HFFc6 (cell line): Measurements from ENCODE around the gene SAFB. TPM values are rescaled to one million over a fixed set of nuclear protein-coding genes. Genes with fewer than 3 reads are reported as not detected.

Source experiments
- DNase-seq: peaks from one replicate; pipeline ENCODE4 v3.0.0-alpha.2; 2018
- H3K27ac Mint-ChIP-seq: 2 replicates; pipeline ENCODE4 v1.8.0; 2020; ENCODE audit warnings: mild to moderate bottlenecking, mixed read lengths
- H3K27me3 Mint-ChIP-seq: 2 replicates; pipeline ENCODE4 v1.8.0; 2021; ENCODE audit warnings: mild to moderate bottlenecking, moderate library complexity, mixed read lengths; ENCODE audit not compliant: insufficient read depth
- H3K36me3 Mint-ChIP-seq: 2 replicates; pipeline ENCODE4 v1.8.0; 2021; ENCODE audit warnings: low read depth, mixed read lengths
- H3K4me1 Mint-ChIP-seq: 2 replicates; pipeline ENCODE4 v1.8.0; 2020; ENCODE audit warnings: low read depth, mixed read lengths
- H3K4me3 Mint-ChIP-seq: 2 replicates; pipeline ENCODE4 v1.8.0; 2020; ENCODE audit warnings: mild to moderate bottlenecking, moderate library complexity, mixed read lengths
- H3K9me3 Mint-ChIP-seq: 2 replicates; pipeline ENCODE4 v1.8.0; 2020; ENCODE audit warnings: mild to moderate bottlenecking, mixed read lengths
- CTCF ChIP-seq: fragments of 200-600 bp; sonication (generic); IDR thresholded peaks from 2 replicates; pipeline ENCODE4 v1.5.0; 2021; ENCODE audit warnings: antibody characterized with exemption, mild to moderate bottlenecking
- total RNA-seq, 6 experiments: library from RNA; stranded (reverse); fragmentation: NEBNext Ultra II Directional; extraction: Animal tissue kit (Norgen Biotek cat#: 25700); gene quantifications; 2 replicates in 1 of 6; 3 replicates in 5 of 6; pipeline ENCODE4 v1.2.3, GENCODE V29; 2021

SAFB gene
- total RNA-seq, 6 experiments from 2014 or later, result 41.7 to 53.6 (median 49.3) TPM

- TF ChIP-seq CTCF, result no peak
- Mint-ChIP-seq H3K36me3 (peaks cover 16% of the 10 kb centered on the region), H3K4me1 (peaks cover 8% of the 10 kb centered on the region), H3K4me3 (no peak overlapping the region), H3K9me3 (0 out of 2 replicates have a peak, but pooled peaks cover 4% of the 10 kb centered on the region), H3K27ac (no peak overlapping the region), H3K27me3 (peaks cover 10% of the 10 kb centered on the region)
- DNase-seq, result no peak
Measured at GRCh38 chr19:5707576-5708575, 85.0 kb downstream of the SAFB start.

- Mint-ChIP-seq H3K4me1 (peaks cover 4% of the 10 kb centered on the region; the same call in 1 of the 2 replicates), H3K9me3 (no peaks in the 10 kb centered on the region), H3K36me3 (peaks cover 13% of the 10 kb centered on the region; the same call in 1 of the 2 replicates), H3K4me3 (no peak overlapping the region), H3K27me3 (peaks cover 8% of the 10 kb centered on the region), H3K27ac (no peak overlapping the region)
- DNase-seq, result no peak
- TF ChIP-seq CTCF, result no peak
Measured at GRCh38 chr19:5711025-5711424, 88.1 kb downstream of the SAFB start.

GRCh38 chr19:5711713-5712161, 88.9 kb downstream of the SAFB start:
- Mint-ChIP-seq H3K36me3 (peaks cover 9% of the 10 kb centered on the region; the same call in 1 of the 2 replicates), H3K4me1 (peaks cover 4% of the 10 kb centered on the region; the same call in 1 of the 2 replicates), H3K4me3 (no peak overlapping the region), H3K9me3 (no peaks in the 10 kb centered on the region), H3K27me3 (peaks cover 5% of the 10 kb centered on the region), H3K27ac (no peak overlapping the region)
- TF ChIP-seq CTCF, result no peak
- no peak for DNase-seq

GRCh38 chr19:5713228-5713627, 90.3 kb downstream of the SAFB start:
- TF ChIP-seq CTCF, result no peak
- H3K27me3 Mint-ChIP-seq, result peaks cover 4% of the 10 kb centered on the region
- no peak for DNase-seq
- no peak overlapping the region for H3K4me3 Mint-ChIP-seq
- H3K9me3 Mint-ChIP-seq, result no peaks in the 10 kb centered on the region
- peaks cover 17% of the 10 kb centered on the region; the same call in 1 of the 2 replicates for H3K36me3 Mint-ChIP-seq
- peaks cover 17% of the 10 kb centered on the region for H3K4me1 Mint-ChIP-seq
- H3K27ac Mint-ChIP-seq, result no peak overlapping the region

- peaks cover 4% of the 10 kb centered on the region for H3K27me3 Mint-ChIP-seq
- DNase-seq, result no peak
- peaks cover 17% of the 10 kb centered on the region; the same call in 1 of the 2 replicates for H3K36me3 Mint-ChIP-seq
- TF ChIP-seq CTCF, result no peak
- H3K4me3 Mint-ChIP-seq, result no peak overlapping the region
- no peak overlapping the region for H3K27ac Mint-ChIP-seq
- peaks cover 27% of the 10 kb centered on the region for H3K4me1 Mint-ChIP-seq
- no peaks in the 10 kb centered on the region for H3K9me3 Mint-ChIP-seq
Measured at GRCh38 chr19:5714816-5715215, 91.9 kb downstream of the SAFB start.
